Measurements from ENCODE around the gene DEPP1.

Gene DEPP1

DNA sequence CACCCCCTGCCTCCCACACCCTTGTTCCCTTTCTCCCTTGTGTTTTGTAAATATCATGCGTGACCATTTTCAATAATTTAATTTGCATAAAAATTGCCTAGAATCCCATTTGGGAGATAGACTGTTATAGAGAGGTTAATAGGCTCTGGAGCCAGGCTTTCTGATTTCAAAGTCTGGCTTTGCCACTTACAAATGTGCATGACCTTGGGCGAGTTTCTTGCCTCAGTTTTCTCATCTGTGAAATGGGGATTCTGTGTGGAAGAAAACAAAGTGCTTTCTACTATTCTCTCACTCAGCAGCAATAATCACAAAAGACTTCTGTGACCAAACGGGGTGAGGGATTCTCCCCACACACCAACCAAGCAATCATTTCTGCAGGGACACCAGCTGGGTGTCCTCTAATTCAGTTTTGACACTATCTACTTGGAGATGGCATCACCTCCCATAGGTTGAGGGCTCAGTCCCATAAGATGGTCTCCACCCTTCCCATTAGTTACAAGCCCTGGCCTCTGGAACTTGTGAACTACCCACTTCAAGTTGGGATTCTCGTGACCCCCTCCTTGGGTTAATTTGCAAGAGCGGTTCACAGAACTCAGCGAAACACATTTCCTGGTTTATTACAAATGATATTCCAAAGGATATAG is 18.6 kb upstream of the DEPP1 start:
- H3K27ac Mint-ChIP-seq = no peak overlapping the region
- peaks cover 34% of the 10 kb centered on the region for H3K4me1 Mint-ChIP-seq (ENCODE audit: low read depth)
- peaks cover 6% of the 10 kb centered on the region for H3K9me3 Mint-ChIP-seq
- no peak overlapping the region for H3K4me3 Mint-ChIP-seq
- no peaks in the 10 kb centered on the region for H3K27me3 Mint-ChIP-seq
- H3K36me3 Mint-ChIP-seq (ENCODE audit: low read depth) = peaks cover 19% of the 10 kb centered on the region
- no peak for DNase-seq

GRCh38 chr10:44995914-44996669 is 17.5 kb upstream of the DEPP1 start:
- Mint-ChIP-seq H3K27me3 (no peaks in the 10 kb centered on the region), H3K27ac (no peak overlapping the region), H3K36me3 (ENCODE audit: low read depth) (peaks cover 9% of the 10 kb centered on the region), H3K4me1 (ENCODE audit: low read depth) (peaks cover 27% of the 10 kb centered on the region), H3K9me3 (peaks cover 6% of the 10 kb centered on the region), H3K4me3 (no peak overlapping the region)
- no peak for DNase-seq

GRCh38 chr10:44995581-44995913 is 16.9 kb upstream of the DEPP1 start:
- H3K27ac Mint-ChIP-seq = no peak overlapping the region
- peaks cover 25% of the 10 kb centered on the region for H3K4me1 Mint-ChIP-seq (ENCODE audit: low read depth)
- no peaks in the 10 kb centered on the region for H3K27me3 Mint-ChIP-seq
- DNase-seq = no peak
- peaks cover 7% of the 10 kb centered on the region for H3K36me3 Mint-ChIP-seq (ENCODE audit: low read depth)
- peaks cover 6% of the 10 kb centered on the region for H3K9me3 Mint-ChIP-seq
- no peak overlapping the region for H3K4me3 Mint-ChIP-seq

DNA sequence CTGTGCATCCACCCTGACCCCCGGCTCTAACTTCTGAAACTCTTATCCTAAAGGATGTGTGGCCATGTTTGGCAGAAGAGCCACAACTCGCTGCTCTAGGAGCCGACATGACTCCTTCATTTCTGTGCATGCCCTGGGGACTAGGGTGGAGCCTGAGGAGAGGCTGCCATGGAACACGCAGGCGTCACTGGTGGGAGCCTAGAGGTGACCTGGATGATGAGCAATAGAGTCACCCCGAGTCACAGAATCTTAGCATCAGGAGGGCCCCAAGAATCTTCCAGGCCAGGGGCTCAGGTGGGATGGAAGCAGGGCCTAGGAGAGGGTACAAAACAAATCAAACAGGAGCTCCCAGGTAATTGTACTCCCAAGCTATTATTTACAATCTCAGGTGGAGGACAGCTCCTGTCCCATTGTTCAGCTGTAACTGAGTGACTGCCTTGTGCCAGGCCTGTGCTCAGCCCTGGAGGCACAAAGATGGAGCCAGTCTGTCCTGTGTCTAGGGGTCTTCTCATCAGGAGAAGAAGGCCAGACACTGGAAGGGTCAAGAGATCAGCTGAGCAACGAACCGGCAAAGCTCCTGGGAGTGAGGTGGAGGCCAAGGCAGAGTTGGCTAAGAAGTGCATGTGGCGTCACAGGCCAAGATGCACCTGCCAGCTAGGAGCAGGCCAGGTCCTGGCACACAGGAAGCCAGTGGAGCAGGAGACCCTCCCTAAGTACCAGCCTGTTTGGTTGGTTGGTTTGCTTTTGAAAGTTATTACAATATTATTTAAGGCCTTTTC is 16.3 kb upstream of the DEPP1 start:
- peaks cover under 1% of the 10 kb centered on the region for H3K36me3 Mint-ChIP-seq (ENCODE audit: low read depth)
- H3K4me1 Mint-ChIP-seq (ENCODE audit: low read depth) = peaks cover 19% of the 10 kb centered on the region
- no peak overlapping the region for H3K4me3 Mint-ChIP-seq
- H3K27ac Mint-ChIP-seq = no peak overlapping the region
- peaks cover 3% of the 10 kb centered on the region for H3K9me3 Mint-ChIP-seq
- no peaks in the 10 kb centered on the region for H3K27me3 Mint-ChIP-seq
- no peak for DNase-seq

DNA sequence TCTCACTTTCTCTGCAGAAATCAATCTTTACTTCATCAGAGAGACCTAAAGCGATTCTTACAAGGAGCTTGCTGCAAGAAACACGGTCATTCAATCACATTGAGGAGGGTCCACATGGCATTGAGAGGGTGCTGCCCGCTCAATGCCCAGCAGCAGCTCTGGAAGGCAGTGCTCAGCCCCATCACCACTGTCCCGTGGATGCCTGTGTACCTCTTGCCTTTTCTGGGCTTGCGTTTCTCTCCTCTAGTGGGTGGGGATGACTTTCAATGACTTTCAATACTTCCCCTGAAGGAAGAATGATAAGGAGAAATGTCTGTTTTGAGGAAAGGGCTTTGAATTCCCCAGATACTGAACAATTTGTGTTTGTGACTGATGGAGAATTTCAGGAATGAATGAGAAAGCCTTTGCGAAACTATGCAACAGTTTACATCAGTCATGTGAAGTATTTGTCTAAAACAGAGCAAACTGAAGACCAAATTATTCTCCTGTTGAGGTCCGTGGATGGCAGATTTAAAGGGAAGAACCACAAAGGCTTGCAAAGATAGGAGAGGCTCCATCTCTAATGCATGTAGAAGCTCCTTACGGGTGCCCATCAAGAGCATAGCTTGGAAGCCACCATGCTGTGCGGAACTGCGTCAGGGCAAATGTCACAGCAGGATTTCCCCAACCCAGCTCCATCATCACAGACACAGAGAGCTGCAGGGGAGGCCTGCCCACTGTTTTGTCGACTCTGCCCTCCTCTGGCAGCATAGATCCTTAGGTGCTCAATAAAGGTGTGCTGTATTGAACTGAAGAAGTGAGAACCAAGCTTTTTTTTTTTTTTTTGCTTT is 15.5 kb upstream of the DEPP1 start:
- Mint-ChIP-seq H3K4me3 (no peak overlapping the region), H3K36me3 (ENCODE audit: low read depth) (no peaks in the 10 kb centered on the region), H3K9me3 (no peaks in the 10 kb centered on the region), H3K4me1 (ENCODE audit: low read depth) (peaks cover 15% of the 10 kb centered on the region), H3K27ac (no peak overlapping the region), H3K27me3 (no peaks in the 10 kb centered on the region)
- no peak for DNase-seq

GRCh38 chr10:44993226-44993921 is 14.8 kb upstream of the DEPP1 start:
- no peak overlapping the region for H3K27ac Mint-ChIP-seq

DNA sequence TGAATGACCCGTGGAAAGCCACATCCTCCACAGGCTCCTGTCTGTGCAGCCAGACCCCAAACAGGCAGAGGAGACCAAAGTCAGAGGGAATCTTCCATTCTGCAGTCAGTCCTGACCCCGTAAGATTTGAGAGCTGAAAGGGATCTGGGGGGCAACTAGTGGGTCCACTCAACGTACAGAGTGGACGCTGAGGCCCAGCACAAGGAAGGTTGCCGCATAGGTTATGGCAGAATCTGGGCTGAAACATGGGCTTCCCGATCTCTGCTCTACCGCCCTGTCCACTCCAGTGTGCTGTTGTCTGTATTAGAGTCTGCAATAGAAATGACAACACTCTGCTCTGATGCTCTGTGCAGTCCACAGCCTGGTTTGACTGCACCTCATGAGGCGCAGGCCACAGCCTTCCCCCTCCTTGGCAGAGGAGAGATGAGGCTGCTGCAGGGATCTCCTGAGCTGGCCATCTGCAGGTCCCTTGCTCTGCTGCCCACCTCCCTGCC is 14.2 kb upstream of the DEPP1 start:
- no peak overlapping the region for H3K27ac Mint-ChIP-seq
- H3K27me3 Mint-ChIP-seq = peaks cover 5% of the 10 kb centered on the region
- DNase-seq = no peak
- H3K4me1 Mint-ChIP-seq (ENCODE audit: low read depth) = peaks cover 15% of the 10 kb centered on the region
- no peaks in the 10 kb centered on the region for H3K36me3 Mint-ChIP-seq (ENCODE audit: low read depth)
- H3K4me3 Mint-ChIP-seq = no peak overlapping the region
- no peaks in the 10 kb centered on the region for H3K9me3 Mint-ChIP-seq

More at GRCh38 chr10:44993226-44993921, 14.8 kb upstream of the DEPP1 start:
- no peak overlapping the region for H3K4me3 Mint-ChIP-seq
- H3K27me3 Mint-ChIP-seq = peaks cover 4% of the 10 kb centered on the region
- H3K36me3 Mint-ChIP-seq (ENCODE audit: low read depth) = no peaks in the 10 kb centered on the region
- DNase-seq = no peak
- peaks cover 15% of the 10 kb centered on the region for H3K4me1 Mint-ChIP-seq (ENCODE audit: low read depth)
- H3K9me3 Mint-ChIP-seq = no peaks in the 10 kb centered on the region

- Mint-ChIP-seq H3K27ac (no peak overlapping the region), H3K27me3 (peaks cover 5% of the 10 kb centered on the region), H3K9me3 (no peaks in the 10 kb centered on the region), H3K4me1 (ENCODE audit: low read depth) (peaks cover 15% of the 10 kb centered on the region), H3K4me3 (no peak overlapping the region), H3K36me3 (ENCODE audit: low read depth) (no peaks in the 10 kb centered on the region)
- no peak for DNase-seq
Observed at GRCh38 chr10:44992070-44992731, 13.6 kb upstream of the DEPP1 start.

- H3K36me3 Mint-ChIP-seq (ENCODE audit: low read depth) = no peaks in the 10 kb centered on the region
Observed at GRCh38 chr10:44991571-44991970, 13.0 kb upstream of the DEPP1 start.

DNA sequence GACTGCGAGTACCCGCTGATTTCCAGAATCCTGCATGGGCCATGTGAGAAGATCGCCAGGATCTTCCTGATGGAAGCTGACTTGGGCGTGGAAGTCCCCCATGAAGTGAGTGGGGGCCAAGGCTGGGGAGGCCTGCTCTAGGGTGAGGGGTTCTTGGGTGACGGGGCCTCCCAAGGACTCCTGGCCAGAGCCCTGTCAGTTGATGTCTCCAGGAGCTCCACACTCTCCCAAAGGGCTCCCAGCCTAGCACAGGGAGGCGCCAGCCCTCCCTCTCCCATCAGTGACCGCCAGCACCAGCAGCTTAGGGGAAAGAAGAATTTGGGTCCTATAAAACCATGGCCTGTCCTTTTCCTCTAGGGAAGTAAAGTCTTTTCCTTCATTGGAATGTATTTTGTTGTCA is 12.4 kb upstream of the DEPP1 start:
- DNase-seq = no peak
- no peaks in the 10 kb centered on the region for H3K9me3 Mint-ChIP-seq
- H3K4me3 Mint-ChIP-seq = no peak overlapping the region
- peaks cover 13% of the 10 kb centered on the region for H3K4me1 Mint-ChIP-seq (ENCODE audit: low read depth)
- H3K36me3 Mint-ChIP-seq (ENCODE audit: low read depth) = no peaks in the 10 kb centered on the region
- H3K27ac Mint-ChIP-seq = no peak overlapping the region
- peaks cover 5% of the 10 kb centered on the region for H3K27me3 Mint-ChIP-seq

More at GRCh38 chr10:44991571-44991970, 13.0 kb upstream of the DEPP1 start:
- H3K27ac Mint-ChIP-seq = no peak overlapping the region
- H3K27me3 Mint-ChIP-seq = peaks cover 5% of the 10 kb centered on the region
- peaks cover 15% of the 10 kb centered on the region for H3K4me1 Mint-ChIP-seq (ENCODE audit: low read depth)
- no peaks in the 10 kb centered on the region for H3K9me3 Mint-ChIP-seq
- DNase-seq = no peak
- no peak overlapping the region for H3K4me3 Mint-ChIP-seq

GRCh38 chr10:44990302-44990655 is 11.7 kb upstream of the DEPP1 start:
- no peak overlapping the region for H3K27ac Mint-ChIP-seq
- peaks cover 6% of the 10 kb centered on the region for H3K4me1 Mint-ChIP-seq (ENCODE audit: low read depth)
- H3K36me3 Mint-ChIP-seq (ENCODE audit: low read depth) = no peaks in the 10 kb centered on the region
- H3K4me3 Mint-ChIP-seq = no peak overlapping the region
- DNase-seq = no peak
- H3K9me3 Mint-ChIP-seq = no peaks in the 10 kb centered on the region
- H3K27me3 Mint-ChIP-seq = peaks cover 5% of the 10 kb centered on the region

DNA sequence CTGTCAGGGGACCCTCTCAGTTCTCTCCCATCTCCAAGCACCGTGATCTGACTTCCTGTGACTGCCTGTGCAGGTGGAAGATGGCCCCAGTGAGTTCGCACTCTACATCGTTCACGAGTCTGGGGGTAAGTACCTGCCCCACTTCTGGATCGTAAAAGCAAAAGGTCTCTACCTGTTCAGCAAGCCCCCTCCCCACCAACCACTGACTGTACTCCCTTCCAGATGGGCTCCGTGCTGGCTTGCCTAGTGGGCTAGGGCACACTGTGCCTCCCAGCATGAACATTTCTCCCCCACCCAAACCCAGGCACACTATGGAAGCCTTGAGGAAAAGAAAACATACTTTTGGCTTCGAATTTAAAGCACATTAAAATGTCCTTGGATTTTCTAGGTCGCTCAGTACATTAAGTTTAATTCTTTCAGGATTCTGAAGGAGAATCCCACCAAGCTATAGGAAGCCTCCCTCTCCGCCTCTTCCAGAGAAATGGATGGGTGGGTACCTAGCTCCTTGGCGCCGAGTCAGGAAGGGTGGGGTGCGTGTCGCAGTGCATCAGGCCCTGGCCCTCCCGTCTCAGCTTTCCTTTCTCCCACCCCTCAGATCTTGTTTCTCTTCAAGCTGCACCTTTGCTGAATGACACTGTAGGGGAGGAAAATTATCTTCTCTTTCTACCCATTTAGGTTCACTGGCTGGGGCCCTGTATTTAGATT is 11.1 kb upstream of the DEPP1 start:
- Mint-ChIP-seq H3K27ac (no peak overlapping the region), H3K36me3 (ENCODE audit: low read depth) (no peaks in the 10 kb centered on the region), H3K4me1 (ENCODE audit: low read depth) (peaks cover 1% of the 10 kb centered on the region), H3K9me3 (no peaks in the 10 kb centered on the region), H3K27me3 (peaks cover 5% of the 10 kb centered on the region), H3K4me3 (no peak overlapping the region)
- DNase-seq = no peak

Measured in activated T-cell treated with anti-CD3 and anti-CD28 coated beads, Interleukin-2, amount 50 U/mL, for 24 hours (primary cell).